CD14-positive monocyte (primary cell): Measurements from ENCODE around the gene ALDH4A1. TPM values are rescaled to one million over a fixed set of nuclear protein-coding genes. Genes with fewer than 3 reads are reported as not detected.
"Not testable (repeated sequence)": the region's sequence is repeated elsewhere in the genome, so short reads cannot be mapped to it uniquely, and the experiment has no call there.

ENCODE experiments used
- DNase-seq, 3 donors: peaks; one replicate each; pipeline ENCODE4 v3.0.0-alpha.2; 2011 to 2022
- H2AFZ ChIP-seq: 2 replicates; pipeline ENCODE4 v1.6.0; 2012; ENCODE audit warnings: mild to moderate bottlenecking, low read depth, low read length, inconsistent platforms; ENCODE audit not compliant: insufficient read depth, poor library complexity, severe bottlenecking
- H3K27ac ChIP-seq, 2 donors: 1 replicate in 1 of 2; 2 replicates in 1 of 2; pipeline ENCODE4 v1.5.1; 2012 to 2013; ENCODE audit warnings: low read length in 2 of 2, control low read depth in 1 of 2, inconsistent platforms in 1 of 2, low read depth in 1 of 2, mild to moderate bottlenecking in 1 of 2
- H3K27me3 ChIP-seq, 2 donors: one replicate each; pipeline versions ENCODE4 v1.6.0 to v1.6.1; 2011 to 2013; ENCODE audit warnings: low read length in 2 of 2; ENCODE audit not compliant: control insufficient read depth in 2 of 2, insufficient read depth in 2 of 2
- H3K36me3 ChIP-seq, 2 donors: replicated peaks in 1 of 2; 1 replicate in 1 of 2; 2 replicates in 1 of 2; pipeline versions ENCODE4 v1.5.1 to v1.6.1; 2012 to 2013; ENCODE audit warnings: low read length in 2 of 2, control low read depth in 1 of 2, inconsistent platforms in 1 of 2, mild to moderate bottlenecking in 1 of 2; ENCODE audit not compliant: insufficient read depth in 2 of 2, control insufficient read depth in 1 of 2
- H3K4me1 ChIP-seq, 2 donors: 1 replicate in 1 of 2; 2 replicates in 1 of 2; pipeline versions ENCODE4 v1.5.1 to v1.6.1; 2012 to 2013; ENCODE audit warnings: low read length in 2 of 2, control low read depth in 1 of 2, inconsistent platforms in 1 of 2, mild to moderate bottlenecking in 1 of 2, moderate library complexity in 1 of 2; ENCODE audit not compliant: insufficient read depth in 2 of 2, control insufficient read depth in 1 of 2
- H3K4me2 ChIP-seq: replicated peaks from 2 replicates; pipeline ENCODE3; 2012; ENCODE audit warnings: low read length, moderate library complexity, mild to moderate bottlenecking; ENCODE audit not compliant: poor library complexity, severe bottlenecking; ENCODE audit errors: extremely low read depth
- H3K4me3 ChIP-seq, 3 experiments: fragments of 200-600 bp in 1 of 3; sonication (generic) in 1 of 3; replicated peaks in 1 of 3; 1 replicate in 2 of 3; 2 replicates in 1 of 3; pipeline ENCODE4 v1.5.1; 2011 to 2013; ENCODE audit warnings: low read length in 3 of 3, mild to moderate bottlenecking in 3 of 3, control low read depth in 2 of 3, low read depth in 2 of 3, inconsistent platforms in 1 of 3, moderate library complexity in 1 of 3
- H3K79me2 ChIP-seq: 2 replicates; pipeline ENCODE4 v1.6.0; 2012; ENCODE audit warnings: mild to moderate bottlenecking, control low read depth, inconsistent platforms, low read length, moderate library complexity; ENCODE audit not compliant: insufficient read depth
- H3K9ac ChIP-seq: 2 replicates; pipeline ENCODE4 v1.6.0; 2017; ENCODE audit warnings: low read length, mild to moderate bottlenecking; ENCODE audit not compliant: insufficient read depth, poor library complexity, severe bottlenecking
- H3K9me3 ChIP-seq, 2 donors: replicated peaks in 1 of 2; 1 replicate in 1 of 2; 2 replicates in 1 of 2; pipeline versions ENCODE4 v1.5.1 to v1.6.1; 2012 to 2013; ENCODE audit warnings: low read length in 2 of 2, control low read depth in 1 of 2; ENCODE audit not compliant: control insufficient read depth in 1 of 2, insufficient read depth in 1 of 2
- H4K20me1 ChIP-seq: 2 replicates; pipeline ENCODE4 v1.6.0; 2012; ENCODE audit warnings: mild to moderate bottlenecking, low read length, control low read depth, moderate library complexity; ENCODE audit not compliant: insufficient read depth
- H3K27ac Mint-ChIP-seq, 7 donors: one replicate each; pipeline ENCODE4 v1.8.0; 2020; ENCODE audit warnings: mild to moderate bottlenecking in 7 of 7, mixed read lengths in 7 of 7, moderate library complexity in 6 of 7, inconsistent platforms in 2 of 7
- H3K27me3 Mint-ChIP-seq, 3 donors: one replicate each; pipeline ENCODE4 v1.8.0; 2021 to 2022; ENCODE audit warnings: low read depth in 3 of 3, mild to moderate bottlenecking in 3 of 3, mixed read lengths in 3 of 3, moderate library complexity in 3 of 3, inconsistent platforms in 1 of 3
- H3K36me3 Mint-ChIP-seq, 2 donors: one replicate each; pipeline ENCODE4 v1.8.0; 2020; ENCODE audit warnings: mixed read lengths in 2 of 2, inconsistent platforms in 1 of 2, mild to moderate bottlenecking in 1 of 2
- H3K4me1 Mint-ChIP-seq: one replicate; pipeline ENCODE4 v1.8.0; 2020; ENCODE audit warnings: mild to moderate bottlenecking, mixed read lengths
- H3K4me3 Mint-ChIP-seq, 2 donors: one replicate each; pipeline ENCODE4 v1.8.0; 2020; ENCODE audit warnings: mild to moderate bottlenecking in 2 of 2, mixed read lengths in 2 of 2, moderate library complexity in 1 of 2
- H3K9me3 Mint-ChIP-seq, 7 donors: one replicate each; pipeline ENCODE4 v1.8.0; 2020 to 2022; ENCODE audit warnings: mixed read lengths in 7 of 7, mild to moderate bottlenecking in 6 of 7, moderate library complexity in 6 of 7, inconsistent platforms in 2 of 7
- WGBS: methylation state at CpG from one replicate; pipeline ENCODE4 v1.1.5; 2013; ENCODE audit warnings: missing lambda C conversion rate; ENCODE audit not compliant: insufficient coverage; 5-methylcytosine and 5-hydroxymethylcytosine counted together
- intact Hi-C, 2 donors: fragments of 100-400 bp; cut with micrococcal nuclease; formaldehyde crosslinking; loops; one replicate each; pipeline versions ENCODE4 v1.15.0 to v1.15.1; 2023
- polyA plus RNA-seq, 3 donors: library from polyadenylated mRNA; depleted of rRNA in 1 of 3; unstranded in 2 of 3; stranded (reverse) in 1 of 3; fragments of 300-500 nt in 2 of 3; fragments of >200 nt in 1 of 3; fragmentation: Illumina TruSeq in 2 of 3; gene quantifications; 1 replicate in 2 of 3; 2 replicates in 1 of 3; pipeline ENCODE4 v1.2.3, GENCODE V29; 2012 to 2021
- TF ChIP-seq, protein P1 (sequence below): fragments of 200-600 bp; IDR thresholded peaks from one replicate; pipeline ENCODE4 v1.8.0; 2022; ENCODE audit warnings: antibody characterized with exemption, mild to moderate bottlenecking

The ALDH4A1 gene
- polyA plus RNA-seq, 3 donors: 4.8 to 7.8 (median 6.1) TPM

DNA sequence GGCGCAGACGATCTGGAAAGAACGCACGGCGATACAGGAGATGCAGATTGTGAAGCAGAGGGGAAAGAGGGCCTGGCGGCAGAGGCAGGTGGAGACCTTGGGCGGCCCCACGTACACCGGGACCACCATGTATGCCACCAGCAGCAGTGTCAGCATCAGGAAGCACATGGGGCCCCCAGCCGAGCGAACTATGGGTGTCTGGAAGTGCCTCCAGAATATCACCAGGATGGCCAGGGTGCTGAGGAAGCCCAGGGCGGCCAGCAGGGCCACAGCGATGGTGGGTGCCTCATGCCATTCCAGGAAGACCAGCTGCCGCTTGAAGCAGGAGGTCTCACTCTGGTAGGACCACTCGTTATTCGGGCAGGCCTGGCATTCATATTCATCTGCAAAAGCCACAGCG, 62.2 kb downstream of the ALDH4A1 start:
- H3K9ac ChIP-seq: no peak overlapping the region
- H2AFZ ChIP-seq: no peak overlapping the region
- no peaks in the 10 kb centered on the region for H3K4me1 Mint-ChIP-seq
- H3K4me2 ChIP-seq: no peak overlapping the region
- intact Hi-C loops: no loop called here
- H3K4me1 ChIP-seq: no peaks in the 10 kb centered on the region
- no peaks in the 10 kb centered on the region for H3K79me2 ChIP-seq
- H3K27me3 Mint-ChIP-seq: peaks cover 4 to 8% (median 7%) of the 10 kb centered on the region in 3 donors
- TF ChIP-seq, protein P1, sequence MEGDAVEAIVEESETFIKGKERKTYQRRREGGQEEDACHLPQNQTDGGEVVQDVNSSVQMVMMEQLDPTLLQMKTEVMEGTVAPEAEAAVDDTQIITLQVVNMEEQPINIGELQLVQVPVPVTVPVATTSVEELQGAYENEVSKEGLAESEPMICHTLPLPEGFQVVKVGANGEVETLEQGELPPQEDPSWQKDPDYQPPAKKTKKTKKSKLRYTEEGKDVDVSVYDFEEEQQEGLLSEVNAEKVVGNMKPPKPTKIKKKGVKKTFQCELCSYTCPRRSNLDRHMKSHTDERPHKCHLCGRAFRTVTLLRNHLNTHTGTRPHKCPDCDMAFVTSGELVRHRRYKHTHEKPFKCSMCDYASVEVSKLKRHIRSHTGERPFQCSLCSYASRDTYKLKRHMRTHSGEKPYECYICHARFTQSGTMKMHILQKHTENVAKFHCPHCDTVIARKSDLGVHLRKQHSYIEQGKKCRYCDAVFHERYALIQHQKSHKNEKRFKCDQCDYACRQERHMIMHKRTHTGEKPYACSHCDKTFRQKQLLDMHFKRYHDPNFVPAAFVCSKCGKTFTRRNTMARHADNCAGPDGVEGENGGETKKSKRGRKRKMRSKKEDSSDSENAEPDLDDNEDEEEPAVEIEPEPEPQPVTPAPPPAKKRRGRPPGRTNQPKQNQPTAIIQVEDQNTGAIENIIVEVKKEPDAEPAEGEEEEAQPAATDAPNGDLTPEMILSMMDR: no peak
- peaks cover 0 to 15% (median 12%) of the 10 kb centered on the region in 7 donors for H3K9me3 Mint-ChIP-seq
- no peak overlapping the region for H3K27ac ChIP-seq
- WGBS: 95% methylated on average over 16 of the region's 17 CpGs
- no peak overlapping the region for H3K27ac Mint-ChIP-seq
- H3K36me3 ChIP-seq: no peaks in the 10 kb centered on the region
- peaks cover 0 to 5% of the 10 kb centered on the region in 2 donors for H3K9me3 ChIP-seq
- peaks cover 0 to 3% of the 10 kb centered on the region in 2 donors for H3K27me3 ChIP-seq
- no peak for DNase-seq
- H4K20me1 ChIP-seq: no peaks in the 10 kb centered on the region
- no peak overlapping the region for H3K4me3 Mint-ChIP-seq
- no peak overlapping the region for H3K4me3 ChIP-seq
- H3K36me3 Mint-ChIP-seq: no peaks in the 10 kb centered on the region

DNA sequence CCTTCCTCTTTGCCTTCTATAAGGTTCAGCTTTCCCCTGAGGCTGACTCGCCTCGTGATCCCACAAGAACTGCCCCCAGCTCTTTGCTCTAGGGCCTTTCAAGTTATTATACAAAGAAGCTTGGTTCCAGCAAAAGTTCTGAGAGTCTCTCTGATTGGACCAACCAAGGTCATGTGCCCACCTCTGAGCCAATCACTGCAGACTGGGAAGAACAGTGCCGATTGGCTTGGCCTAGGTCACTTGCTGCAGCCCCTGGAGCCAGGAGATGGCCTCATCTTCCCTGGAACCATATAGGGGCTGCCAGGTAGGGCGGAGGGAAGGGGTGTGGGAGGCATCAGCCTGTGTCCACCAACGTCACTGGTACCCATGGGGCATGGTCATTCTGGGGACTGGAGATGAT, 65.7 kb downstream of the ALDH4A1 start:
- Histone ChIP-seq H3K36me3 (no peaks in the 10 kb centered on the region), H3K4me3 (no peak overlapping the region), H3K27me3 (peaks cover 0 to 3% of the 10 kb centered on the region in 2 donors), H3K27ac (no peak overlapping the region), H3K9me3 (no peaks in the 10 kb centered on the region), H4K20me1 (no peaks in the 10 kb centered on the region), H3K79me2 (no peaks in the 10 kb centered on the region), H3K4me1 (no peaks in the 10 kb centered on the region), H3K9ac (no peak overlapping the region), H3K4me2 (no peak overlapping the region), H2AFZ (no peak overlapping the region)
- H3K4me3 Mint-ChIP-seq: no peak overlapping the region
- TF ChIP-seq, protein P1: no peak
- intact Hi-C loops: no loop called here
- H3K4me1 Mint-ChIP-seq: no peaks in the 10 kb centered on the region
- 62% methylated on average over 3 of the region's 5 CpGs for WGBS
- peaks cover 4 to 7% (median 7%) of the 10 kb centered on the region in 3 donors for H3K27me3 Mint-ChIP-seq
- no peaks in the 10 kb centered on the region for H3K36me3 Mint-ChIP-seq
- DNase-seq: no peak
- H3K9me3 Mint-ChIP-seq: peaks cover 0 to 8% (median 1%) of the 10 kb centered on the region in 7 donors
- no peak overlapping the region for H3K27ac Mint-ChIP-seq

DNA sequence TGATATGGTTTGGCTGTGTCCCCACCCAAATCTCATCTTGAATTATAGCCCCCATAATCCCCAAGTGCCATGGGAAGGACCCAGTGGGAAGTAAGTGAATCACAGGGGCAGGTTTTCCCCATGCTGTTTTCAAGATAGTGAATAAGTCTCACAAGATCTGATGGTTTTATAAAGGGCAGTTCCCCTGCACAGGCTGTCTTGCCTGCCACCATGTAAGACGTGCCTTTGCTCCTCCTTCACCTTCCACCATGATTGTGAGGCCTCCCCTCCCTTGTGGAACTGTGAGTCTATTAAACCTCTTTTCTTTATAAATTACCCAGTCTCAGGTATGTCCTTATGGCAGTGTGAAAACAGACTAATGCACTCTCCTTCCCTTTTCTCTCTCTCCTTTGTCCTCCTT, 70.0 kb downstream of the ALDH4A1 start:
- H3K27ac ChIP-seq, H3K27ac Mint-ChIP-seq, H3K27me3 ChIP-seq, H3K4me3 ChIP-seq, H3K9ac ChIP-seq, H3K79me2 ChIP-seq, H3K4me2 ChIP-seq, intact Hi-C loops, H3K4me1 Mint-ChIP-seq, H3K9me3 ChIP-seq, H3K4me1 ChIP-seq, H3K27me3 Mint-ChIP-seq, H3K4me3 Mint-ChIP-seq, H3K36me3 Mint-ChIP-seq, H4K20me1 ChIP-seq, H3K36me3 ChIP-seq, H2AFZ ChIP-seq, DNase-seq: not testable (repeated sequence)
- H3K9me3 Mint-ChIP-seq: peaks cover 0 to 11% (median 4%) of the 10 kb centered on the region in 7 donors
- no CpG with 5 or more reads among the region's 1 CpG for WGBS
